H4 (cell line): Measurements from ENCODE around the gene DPYSL5. TPM values are rescaled to one million over a fixed set of nuclear protein-coding genes. Genes with fewer than 3 reads are reported as not detected.

Experiments
- DNase-seq: peaks from one replicate; pipeline ENCODE4 v3.0.0-alpha.2; 2015; ENCODE audit warnings: low spot score
- total RNA-seq: library from RNA; depleted of rRNA; stranded (reverse); fragments of >200 nt; shearing (Covaris generic); gene quantifications from 2 replicates; pipeline ENCODE4 v1.2.3, GENCODE V29; 2014

The DPYSL5 gene
- total RNA-seq, 1 experiment from 2014 or later: 5.0 TPM

DNA sequence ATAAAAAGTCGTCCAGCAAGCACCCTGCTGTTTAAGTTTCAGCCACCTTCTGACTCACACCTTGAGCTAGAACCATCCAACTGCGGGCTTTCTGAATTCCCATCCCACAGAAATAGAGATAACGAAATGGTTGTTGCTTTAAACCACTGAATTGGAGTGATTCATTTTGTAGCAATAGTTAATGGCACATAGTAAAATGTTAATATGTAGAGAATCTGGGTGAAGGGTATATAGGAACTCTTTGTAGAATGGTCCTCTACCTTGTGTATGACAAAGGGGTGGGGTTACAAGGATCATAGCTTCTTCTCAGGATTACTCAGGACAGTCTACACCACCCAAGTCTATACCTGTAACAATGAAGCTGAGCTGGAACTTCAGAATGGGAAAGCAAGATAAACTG lies 120.1 kb downstream of the DPYSL5 start:
- no peak for DNase-seq

DNA sequence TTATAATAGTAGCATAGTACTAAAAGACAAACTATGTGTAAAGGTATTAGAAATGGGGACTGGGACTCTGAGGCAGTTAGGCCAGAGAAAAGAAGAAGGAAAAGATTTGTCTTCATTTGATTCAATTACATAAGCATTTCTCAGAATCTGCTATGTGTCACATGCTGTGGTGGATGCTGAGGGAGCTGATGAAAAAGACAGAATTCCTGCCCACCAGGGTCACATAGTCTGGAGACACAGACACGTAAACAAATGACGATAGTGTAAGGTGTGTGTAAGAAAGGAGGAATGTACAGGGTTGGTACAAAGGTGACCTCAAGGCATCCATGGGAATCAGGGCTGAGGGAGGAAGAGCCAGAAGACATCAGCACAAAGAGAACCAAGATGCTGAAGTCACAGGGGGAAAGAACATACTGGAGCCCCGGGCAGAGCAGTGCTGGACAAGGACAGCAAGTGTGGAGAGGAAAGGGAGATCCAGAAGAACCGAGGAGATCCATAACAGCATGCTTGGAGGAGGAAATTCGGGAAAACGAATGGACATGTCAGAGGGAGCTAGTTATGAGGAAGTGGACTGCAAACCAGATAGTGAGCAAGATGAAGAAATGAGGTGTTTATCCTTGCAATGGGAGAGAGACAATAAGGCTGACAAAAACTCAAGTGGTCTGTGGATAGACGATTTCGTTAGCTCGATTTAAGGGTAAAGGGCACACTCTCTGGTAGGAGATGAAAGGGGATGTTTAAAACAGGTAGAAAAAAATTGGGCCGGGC lies 121.3 kb downstream of the DPYSL5 start:
- DNase-seq: no peak

DNA sequence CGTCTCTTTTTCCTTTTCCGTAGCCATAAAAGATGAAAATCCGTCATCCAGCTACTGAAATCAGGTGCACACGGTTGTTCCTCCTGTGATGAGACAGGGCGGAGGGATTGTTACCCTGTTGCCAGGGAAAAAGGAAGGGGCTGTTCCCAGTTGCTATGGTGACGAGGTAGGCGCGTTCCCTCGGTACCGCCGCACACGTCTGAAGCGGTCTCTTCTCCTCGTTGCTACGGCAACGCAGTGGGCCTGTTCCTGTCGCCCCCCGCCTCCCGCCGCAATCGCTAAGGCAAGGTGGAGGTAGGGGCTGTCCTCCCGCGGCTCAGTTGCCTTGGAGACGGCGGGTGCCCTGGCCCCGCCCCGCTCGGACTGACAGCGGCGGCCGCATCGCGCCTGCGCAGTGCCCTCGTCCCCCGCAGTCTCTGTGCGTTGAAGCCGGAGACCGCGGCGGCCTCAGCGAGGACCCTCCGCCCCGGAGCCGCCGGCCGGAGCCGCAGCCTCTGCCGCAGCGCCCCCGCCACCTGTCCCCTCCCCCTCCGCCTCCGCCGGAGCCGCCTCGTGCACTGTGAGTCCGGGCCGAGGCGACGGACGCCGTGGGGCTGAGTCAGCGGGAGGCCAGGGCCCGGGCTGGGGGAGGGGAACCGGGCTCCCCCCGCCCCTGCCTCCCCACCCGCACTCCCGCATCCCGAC lies 122.5 kb downstream of the DPYSL5 start, which contains the start of gene MAPRE3:
Gene MAPRE3 (plus strand): TSS at position 394 of the 684 bp plus-strand sequence. CDS start 51,582 bp downstream, outside the sequence.
- DNase-seq: peak; percentile 56

DNA sequence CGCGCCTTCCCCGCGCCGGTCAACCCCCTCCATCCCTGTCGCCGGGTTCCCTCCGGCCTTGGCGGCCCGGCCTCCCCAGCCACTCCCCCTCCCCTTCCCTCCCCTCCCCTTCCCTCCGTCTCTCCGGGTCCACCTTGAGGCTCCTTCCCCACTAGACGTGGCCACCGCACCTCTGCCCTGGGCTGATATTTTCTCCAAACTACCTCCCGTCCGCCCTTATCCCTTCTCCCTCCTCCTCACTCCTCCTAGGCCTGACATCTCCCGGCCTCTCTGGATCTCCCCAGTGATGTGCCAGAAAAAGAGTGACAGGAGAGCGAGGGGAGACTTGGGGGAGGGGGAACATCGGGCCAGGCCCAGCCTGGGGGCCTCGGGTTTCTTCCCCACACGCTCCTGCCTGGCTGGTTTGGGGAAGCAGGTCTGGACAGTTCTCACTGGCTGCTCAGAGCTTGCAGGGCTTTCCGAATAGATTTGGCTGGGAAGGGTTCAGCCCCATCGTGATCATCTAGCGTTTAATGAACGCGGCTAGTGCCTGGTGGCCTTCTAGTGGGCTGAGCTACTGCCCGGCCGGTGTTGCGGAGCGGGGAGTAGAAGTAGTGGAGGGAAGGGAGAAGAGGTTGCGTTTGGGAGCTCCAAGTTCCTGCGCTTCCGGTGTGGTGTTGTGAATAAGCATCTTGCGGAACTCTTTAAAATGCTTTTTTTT lies 123.1 kb downstream of the DPYSL5 start:
- DNase-seq: no peak

DNA sequence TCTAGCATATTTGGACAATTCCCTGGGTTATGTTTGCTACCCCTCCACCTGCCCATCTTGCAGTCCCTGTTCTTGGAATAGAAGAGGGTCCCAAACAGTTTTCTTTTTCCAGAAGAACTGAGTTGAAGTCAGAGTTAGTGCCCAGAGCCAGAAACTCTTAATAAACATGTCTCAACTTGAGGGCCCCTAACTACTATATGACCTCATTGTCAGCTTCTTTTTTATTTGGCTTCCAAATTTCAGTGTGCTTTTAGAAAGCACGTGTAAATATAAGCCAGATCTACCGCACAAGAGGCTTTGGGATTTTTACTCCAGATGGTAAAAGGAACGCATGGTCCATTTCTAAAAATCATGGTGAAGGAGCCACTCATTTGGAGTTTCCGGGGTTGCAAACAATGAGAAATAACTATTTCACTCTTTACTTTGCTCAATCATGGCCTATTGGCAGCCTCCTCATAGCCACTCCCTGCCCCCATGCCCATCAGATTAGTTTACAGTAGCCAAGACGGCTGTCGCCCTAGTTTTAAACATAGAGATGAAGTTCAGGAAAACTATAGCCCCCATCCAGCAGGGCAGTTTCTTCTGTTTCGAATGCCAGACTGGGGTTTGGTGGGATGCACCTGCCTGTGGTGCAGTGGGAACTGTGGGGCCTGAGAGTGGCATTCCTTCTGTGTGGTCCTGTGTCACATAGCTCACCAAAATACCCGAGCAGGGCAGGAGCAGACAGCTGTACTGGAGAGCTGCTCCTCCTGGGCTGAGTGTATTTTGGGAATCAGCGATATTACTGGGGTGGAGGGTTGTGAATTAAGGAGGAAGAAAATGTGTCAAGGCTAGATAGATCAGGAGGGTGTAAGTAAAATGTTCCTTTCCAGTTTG lies 124.2 kb downstream of the DPYSL5 start:
- no peak for DNase-seq

DNA sequence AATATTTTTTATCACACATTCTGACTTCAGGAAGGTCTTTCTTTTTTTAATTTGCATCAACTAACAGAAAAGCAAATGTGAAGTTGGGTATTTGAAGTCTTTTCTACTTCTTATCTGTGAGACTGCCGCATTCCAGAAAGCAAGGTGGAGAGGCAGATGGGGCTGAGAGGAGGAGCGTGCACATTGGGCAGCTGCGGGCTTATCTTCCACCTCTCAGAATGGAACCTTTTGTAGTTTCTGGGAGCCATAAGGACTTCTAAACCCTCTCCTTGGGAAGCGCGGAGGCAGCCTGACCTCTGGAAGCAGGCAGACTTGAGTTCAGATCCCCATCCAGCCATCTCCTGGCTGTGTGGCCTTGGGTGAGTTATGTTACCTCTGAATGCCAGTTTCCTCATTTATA lies 126.4 kb downstream of the DPYSL5 start:
- no peak for DNase-seq

DNA sequence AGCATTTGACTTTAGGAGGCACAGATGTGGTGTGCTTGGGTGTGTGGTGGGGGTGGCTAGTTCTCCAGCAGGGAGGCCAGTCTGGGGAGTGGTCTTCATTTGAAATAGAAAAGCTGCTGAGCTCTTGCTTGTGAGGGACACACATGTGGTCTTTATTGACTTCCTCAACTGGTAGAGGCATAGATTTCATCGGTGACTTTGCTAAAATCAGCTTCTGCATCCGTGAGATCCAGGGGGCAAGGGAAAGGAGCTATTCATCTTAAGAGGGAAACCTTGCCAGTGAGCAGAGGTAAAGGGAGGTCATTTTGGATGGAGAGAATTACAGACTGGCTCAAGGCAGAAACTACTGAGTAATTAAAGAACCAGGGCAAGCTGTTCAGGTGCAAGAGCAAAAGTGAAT lies 127.2 kb downstream of the DPYSL5 start:
- DNase-seq: no peak

DNA sequence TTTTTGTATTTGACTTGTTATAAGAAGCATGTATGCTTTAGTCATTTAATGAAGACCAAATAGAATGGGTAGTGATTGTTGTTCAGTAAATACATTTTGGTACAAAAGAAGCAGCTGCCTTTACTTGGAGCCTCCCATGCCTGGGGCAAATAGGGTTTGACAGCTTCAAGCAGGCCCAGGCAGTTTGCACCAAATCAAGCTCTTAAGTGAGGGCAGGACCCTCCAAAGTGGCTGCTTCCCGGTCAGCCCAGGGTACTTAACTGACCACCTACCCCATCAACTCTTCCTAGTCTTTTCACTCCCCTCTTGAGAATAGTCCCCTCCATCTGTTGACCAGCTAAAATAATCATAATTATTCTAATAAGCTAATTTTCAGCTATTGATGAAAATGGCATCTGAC lies 127.7 kb downstream of the DPYSL5 start:
- no peak for DNase-seq

DNA sequence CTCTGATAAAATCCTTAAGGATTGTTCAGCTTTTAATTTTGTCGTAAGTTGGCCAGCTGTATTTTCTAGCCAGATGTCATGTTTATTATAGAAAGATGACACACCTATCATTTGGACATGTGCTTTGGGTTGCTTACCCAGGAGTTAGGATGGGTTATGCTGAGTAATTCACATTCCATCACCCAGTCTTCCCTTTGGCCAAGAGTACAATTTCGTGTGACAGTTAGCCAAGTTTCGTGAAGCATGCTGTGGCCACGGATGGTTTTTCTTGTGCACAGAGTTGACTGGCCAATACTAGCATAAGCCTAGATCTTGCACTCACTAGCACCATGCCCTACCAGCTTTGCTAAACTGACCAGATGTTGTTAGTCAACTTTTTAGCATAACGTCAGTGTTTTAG lies 128.3 kb downstream of the DPYSL5 start:
- DNase-seq: no peak

DNA sequence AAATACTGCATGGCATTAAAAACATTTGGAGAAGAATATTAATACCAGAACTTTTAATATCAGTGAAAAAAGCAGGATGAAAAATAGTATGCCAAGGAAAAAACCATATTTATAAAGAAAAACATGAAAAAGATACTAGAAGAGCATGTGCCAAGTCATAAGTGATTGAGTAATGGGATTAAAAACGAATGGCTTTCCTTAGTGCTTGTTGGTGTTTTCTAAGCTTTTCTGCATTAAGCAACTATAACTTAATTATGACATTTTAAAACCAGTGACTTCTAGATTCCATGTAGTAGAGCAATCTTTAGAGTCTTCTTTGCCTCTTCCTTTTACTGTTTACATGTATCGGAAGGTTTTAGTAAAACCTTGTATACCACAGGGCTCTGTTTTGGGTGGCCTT lies 129.1 kb downstream of the DPYSL5 start:
- no peak for DNase-seq

DNA sequence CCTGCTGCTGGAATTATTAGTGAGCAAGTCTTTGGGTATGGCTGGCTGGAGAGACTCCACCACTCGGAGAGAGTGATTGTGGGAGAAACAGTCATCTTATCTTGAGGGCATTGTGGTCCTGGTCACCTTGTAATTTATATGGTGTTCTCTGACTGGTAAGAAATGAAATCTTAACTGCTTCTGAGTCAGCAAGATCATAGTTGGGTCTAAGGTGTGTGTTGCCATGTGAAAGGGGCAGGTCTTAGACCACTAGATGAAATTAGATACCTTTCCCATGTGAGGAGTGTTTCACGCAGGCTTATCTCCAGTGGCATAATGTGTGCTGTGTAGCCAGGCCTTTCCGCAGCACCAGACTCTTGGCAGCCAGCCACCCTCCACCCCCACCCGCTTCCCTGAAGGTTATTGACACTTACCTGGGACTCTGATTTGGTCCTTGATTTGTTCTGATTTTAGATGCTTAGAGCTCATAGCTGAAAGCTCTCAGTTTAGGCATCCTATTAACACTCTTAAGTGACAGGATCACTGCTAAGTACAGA lies 130.2 kb downstream of the DPYSL5 start:
- peak; percentile 53 for DNase-seq

DNA sequence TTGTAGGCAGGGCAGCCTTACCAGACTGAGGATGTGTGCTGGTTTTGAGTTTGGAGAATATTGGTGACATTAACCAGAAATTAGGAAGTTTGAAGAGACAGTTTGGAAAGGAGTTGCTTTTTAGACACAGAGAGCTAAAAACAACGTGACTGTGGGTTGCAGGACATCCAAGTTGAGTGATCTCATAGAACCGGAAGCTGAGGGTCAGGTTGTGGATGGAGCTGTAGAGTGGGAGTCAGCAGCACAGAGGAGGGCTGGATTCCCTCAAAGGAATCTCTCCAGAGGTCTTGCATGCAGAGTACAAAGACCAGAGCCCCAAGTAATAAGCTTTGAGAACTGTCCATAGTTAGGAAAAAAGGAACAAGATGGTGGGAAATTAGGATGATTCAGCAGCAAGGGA lies 131.8 kb downstream of the DPYSL5 start:
- DNase-seq: no peak

DNA sequence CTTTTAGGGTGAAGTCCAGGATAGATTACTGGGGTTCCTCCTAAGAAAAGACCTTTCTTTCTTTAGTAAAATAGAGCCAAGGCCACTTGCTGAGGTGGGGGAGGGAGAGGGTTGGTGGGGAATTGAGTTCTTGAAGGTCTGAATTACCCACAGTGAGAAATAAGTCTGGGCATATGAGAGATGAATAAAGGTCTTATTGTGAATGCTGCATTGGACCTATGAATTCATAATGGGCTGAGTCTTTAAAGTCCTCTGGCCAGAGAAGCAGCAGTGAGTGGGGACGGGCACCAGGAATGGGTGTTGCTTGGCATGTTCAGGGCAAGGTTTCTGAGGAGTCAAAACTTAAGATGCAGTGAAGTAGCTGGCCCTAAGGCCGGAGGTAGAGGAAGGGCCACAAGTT lies 133.0 kb downstream of the DPYSL5 start:
- no peak for DNase-seq

DNA sequence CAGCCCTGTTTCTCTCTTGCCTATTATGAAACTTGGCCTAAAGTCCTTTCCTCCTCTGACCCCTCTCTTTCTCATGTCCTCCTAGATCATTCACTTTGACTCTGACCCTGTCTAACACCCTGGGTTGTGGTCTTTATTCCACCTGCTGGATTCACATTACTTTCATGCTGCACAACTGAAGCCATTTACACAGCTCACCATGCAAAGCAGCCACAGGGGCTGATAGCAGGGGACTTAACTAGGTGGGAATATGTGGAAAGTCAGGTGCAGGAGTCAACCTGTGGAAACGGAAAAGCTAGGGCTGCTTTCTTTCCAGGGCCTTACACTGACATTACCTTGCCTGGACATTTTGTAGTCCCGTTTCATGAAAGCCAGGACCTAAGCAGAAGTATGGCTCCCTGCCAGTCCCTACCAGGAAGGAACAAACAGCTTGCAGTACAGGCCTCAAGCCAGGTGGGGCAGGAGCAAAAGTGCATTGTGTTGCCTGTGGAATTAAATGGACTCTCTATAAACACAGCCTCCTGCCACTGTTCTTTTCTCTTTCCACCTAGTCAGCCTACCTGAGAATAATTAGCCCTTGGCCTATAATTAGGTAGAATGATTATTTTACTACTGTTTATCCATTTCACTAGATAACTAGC lies 134.3 kb downstream of the DPYSL5 start:
- DNase-seq: peak; percentile 71

DNA sequence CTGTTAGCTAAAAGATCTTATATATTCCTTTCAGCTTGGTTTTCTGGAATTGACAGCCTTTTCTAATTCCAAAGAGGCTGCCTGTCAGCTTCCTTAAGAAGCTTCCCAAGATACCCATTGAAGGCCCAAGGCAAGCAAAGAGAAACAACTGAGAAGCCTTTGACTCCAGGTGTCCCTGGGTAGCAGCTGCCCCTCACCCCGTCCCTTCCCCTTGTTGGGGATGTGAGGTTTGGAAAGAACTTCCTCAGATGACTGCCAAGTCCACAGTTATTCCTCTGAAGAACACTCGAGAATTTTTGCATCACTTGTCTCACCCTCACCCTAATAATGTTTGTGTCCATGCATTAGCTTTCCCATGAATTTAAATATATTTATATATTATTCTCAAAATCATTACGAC lies 135.8 kb downstream of the DPYSL5 start:
- no peak for DNase-seq

DNA sequence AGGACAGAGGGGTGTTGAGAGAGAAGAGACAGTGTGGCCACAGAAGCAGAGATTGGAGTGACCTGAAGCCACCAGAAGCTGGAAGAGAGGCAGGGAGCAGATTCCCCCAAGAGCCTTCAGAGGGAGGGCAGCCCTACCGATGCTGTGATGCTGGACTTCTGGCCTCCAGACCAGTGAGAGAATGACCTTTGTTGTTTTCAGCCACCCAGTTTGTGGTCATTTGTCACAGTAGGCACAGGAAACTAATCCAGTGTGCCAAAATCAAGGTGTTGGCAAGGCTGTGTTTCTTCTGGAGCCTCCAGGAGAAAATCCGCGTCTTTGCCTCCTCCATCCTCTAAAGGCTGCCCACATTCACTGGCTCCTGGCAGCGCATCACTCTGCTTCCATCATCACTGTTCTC lies 137.9 kb downstream of the DPYSL5 start:
- no peak for DNase-seq

DNA sequence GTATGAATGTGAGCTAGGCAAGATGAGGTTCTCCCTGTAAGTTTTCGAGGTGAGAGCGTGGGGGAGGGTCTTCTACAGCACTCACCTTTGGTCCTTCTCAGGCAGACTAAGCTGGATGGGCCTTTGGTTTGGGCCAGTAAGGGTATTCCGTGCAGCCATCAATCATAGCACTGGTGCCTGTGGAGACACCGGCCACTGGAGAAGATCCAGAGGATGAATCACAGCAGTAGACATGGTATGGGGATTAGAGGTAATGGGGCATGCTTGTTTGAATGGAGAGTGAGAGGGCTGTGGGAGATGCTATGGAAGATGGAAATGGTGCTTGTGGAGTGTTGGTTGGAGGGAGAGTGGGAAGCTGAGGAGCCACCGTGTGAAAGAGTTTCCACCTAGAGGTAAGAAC lies 138.6 kb downstream of the DPYSL5 start:
- no peak for DNase-seq

DNA sequence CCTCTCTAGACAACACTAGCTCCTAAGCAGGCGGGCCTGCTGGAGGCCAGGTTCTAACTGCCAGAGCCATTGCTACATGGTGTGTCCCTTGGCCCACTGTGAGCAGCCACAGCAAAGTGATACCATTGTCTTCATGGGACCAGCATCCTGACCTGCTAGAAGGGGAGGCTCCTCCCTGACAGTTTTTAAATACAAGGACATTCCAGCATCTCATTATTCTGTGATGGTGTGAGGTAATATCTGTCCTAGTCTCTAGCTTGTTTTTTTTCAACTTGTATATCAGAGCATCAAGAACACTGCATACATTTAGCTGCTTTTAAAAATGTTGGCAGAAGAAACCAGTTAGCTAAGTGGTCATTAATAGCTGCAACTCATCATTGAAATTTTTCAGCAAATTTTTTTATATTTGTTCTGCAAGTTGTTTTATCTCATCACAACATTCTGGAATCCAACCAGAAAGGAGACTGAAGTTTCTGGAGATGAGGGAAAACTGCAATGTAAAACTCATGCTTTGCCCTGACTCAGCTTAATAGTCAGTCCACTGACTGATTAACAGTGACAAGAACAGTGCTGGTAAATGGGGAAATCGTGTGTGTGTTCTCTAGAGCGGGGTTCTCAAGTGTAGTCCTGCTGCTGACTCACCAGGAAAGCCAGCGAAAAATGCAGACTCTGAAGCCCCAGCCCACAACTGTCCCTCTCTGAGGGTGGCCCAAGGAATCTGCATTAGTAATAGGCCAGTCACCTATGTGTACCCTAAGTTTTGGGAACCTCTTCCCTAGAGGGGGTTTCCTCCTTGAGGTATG lies 140.3 kb downstream of the DPYSL5 start:
- no peak for DNase-seq

DNA sequence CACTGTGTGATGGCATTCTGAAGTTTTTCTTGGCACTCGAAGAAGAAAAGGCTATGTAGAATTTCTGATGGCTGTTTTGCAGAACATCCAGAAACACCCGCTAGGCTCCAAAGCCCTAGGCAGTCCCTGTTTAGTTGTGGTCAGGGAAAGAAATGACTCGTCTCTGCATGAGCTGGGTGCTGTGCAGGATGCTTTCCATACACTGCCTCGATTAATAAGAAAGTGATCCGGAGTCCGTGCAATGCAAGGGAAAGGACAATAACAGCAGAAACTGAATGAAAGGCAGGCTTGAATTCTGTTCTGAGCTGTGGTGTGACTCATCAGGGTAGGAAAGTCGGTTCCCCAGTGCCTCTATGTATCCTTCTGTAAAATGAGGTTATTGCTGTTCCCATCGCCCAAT lies 141.2 kb downstream of the DPYSL5 start:
- DNase-seq: no peak

DNA sequence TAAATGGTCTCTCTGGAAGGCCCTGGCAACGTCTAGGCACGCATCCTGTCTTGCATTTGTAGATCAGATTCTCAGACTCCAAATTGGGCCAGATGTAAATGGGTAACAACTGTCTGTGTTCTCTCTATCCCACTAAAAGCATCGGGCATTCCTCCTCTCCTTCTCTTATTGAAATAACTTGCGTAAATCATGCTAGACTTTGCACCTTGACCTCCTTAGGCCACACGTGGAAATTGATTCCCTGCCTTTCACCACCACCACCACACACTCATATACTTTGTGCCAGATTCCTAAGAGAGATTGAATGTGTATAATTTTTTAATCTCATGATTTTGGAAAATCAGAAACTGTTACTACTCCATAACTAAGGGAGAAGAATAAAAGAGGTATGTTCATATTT lies 143.8 kb downstream of the DPYSL5 start:
- no peak for DNase-seq
